WTC11 (cell line): Measurements from ENCODE around the gene LRRC61. TPM values are rescaled to one million over a fixed set of nuclear protein-coding genes. Genes with fewer than 3 reads are reported as not detected.

Experiments
- ATAC-seq: fragments of 200-7000 bp; cut with Tn5 transposase; 2 replicates; pipeline ENCODE4 v1.10.0; 2021; ENCODE audit warnings: mild to moderate bottlenecking, moderate library complexity
- CTCF ChIA-PET: fragments of 300-600 bp; sonication (Branson Sonifier 250); formaldehyde crosslinking; loops from one replicate; lab custom pipeline; 2021; ENCODE audit warnings: antibody characterized with exemption; lab: Charles Lee
- POLR2A ChIA-PET: fragments of 350-600 bp; sonication (Branson Sonifier 250); formaldehyde crosslinking; loops from one replicate; lab custom pipeline; 2021; ENCODE audit warnings: antibody characterized with exemption; lab: Charles Lee
- DNase-seq: peaks from one replicate; pipeline ENCODE4 v3.0.0; 2021; ENCODE audit warnings: low spot score
- H3K27ac Mint-ChIP-seq: 2 replicates; pipeline ENCODE4 v1.8.0; 2021; ENCODE audit warnings: mixed read lengths
- H3K27me3 Mint-ChIP-seq: 2 replicates; pipeline ENCODE4 v1.8.0; 2021; ENCODE audit warnings: low read depth, mild to moderate bottlenecking, moderate library complexity, mixed read lengths
- H3K36me3 Mint-ChIP-seq: 2 replicates; pipeline ENCODE4 v1.8.0; 2021; ENCODE audit warnings: mixed read lengths
- H3K4me1 Mint-ChIP-seq: 2 replicates; pipeline ENCODE4 v1.8.0; 2022; ENCODE audit warnings: mixed read lengths
- H3K4me3 Mint-ChIP-seq: 2 replicates; pipeline ENCODE4 v1.8.0; 2021; ENCODE audit warnings: mild to moderate bottlenecking, moderate library complexity, mixed read lengths
- H3K9me3 Mint-ChIP-seq: 2 replicates; pipeline ENCODE4 v1.8.0; 2021; ENCODE audit warnings: mixed read lengths
- AFF4 ChIP-seq: sonication (generic); formaldehyde crosslinking; IDR thresholded peaks from 2 replicates; pipeline ENCODE4 v1.8.1; 2023; ENCODE audit warnings: mild to moderate bottlenecking, missing genetic modification reagents, borderline replicate concordance
- ARID4B ChIP-seq: sonication (generic); formaldehyde crosslinking; IDR thresholded peaks from 2 replicates; pipeline ENCODE4 v1.8.0; 2023; ENCODE audit warnings: missing genetic modification reagents, mild to moderate bottlenecking, borderline replicate concordance
- ATF1 ChIP-seq: sonication (generic); formaldehyde crosslinking; IDR thresholded peaks from 2 replicates; pipeline ENCODE4 v1.8.1; 2023; ENCODE audit warnings: mild to moderate bottlenecking, moderate library complexity, missing genetic modification reagents
- CREB1 ChIP-seq: sonication (generic); formaldehyde crosslinking; IDR thresholded peaks from 2 replicates; pipeline ENCODE4 v1.8.0; 2023; ENCODE audit warnings: mild to moderate bottlenecking, missing genetic modification reagents
- FOXK1 ChIP-seq: sonication (generic); formaldehyde crosslinking; IDR thresholded peaks from 2 replicates; pipeline ENCODE4 v1.8.0; 2022; ENCODE audit warnings: mild to moderate bottlenecking, moderate library complexity, missing genetic modification reagents
- GTF2I ChIP-seq: fragments of 250-450 bp; sonication (Bioruptor Pico); conservative IDR thresholded peaks from 2 replicates; pipeline ENCODE4 v1.4.0; 2021; ENCODE audit warnings: mild to moderate bottlenecking
- HMGA2 ChIP-seq: fragments of 250-450 bp; sonication (Bioruptor Pico); IDR thresholded peaks from 2 replicates; pipeline ENCODE4 v1.4.0; 2021; ENCODE audit warnings: mild to moderate bottlenecking, moderate library complexity
- MLX ChIP-seq: sonication (generic); formaldehyde crosslinking; IDR thresholded peaks from 2 replicates; pipeline ENCODE4 v1.8.1; 2023; ENCODE audit warnings: mild to moderate bottlenecking, missing genetic modification reagents, moderate library complexity
- ZNF138 ChIP-seq: sonication (generic); formaldehyde crosslinking; conservative IDR thresholded peaks from 2 replicates; pipeline ENCODE4 v1.8.1; 2022; ENCODE audit warnings: mild to moderate bottlenecking, moderate library complexity, missing genetic modification reagents
- ZNF263 ChIP-seq: sonication (generic); formaldehyde crosslinking; IDR thresholded peaks from 2 replicates; pipeline ENCODE4 v1.8.1; 2022; ENCODE audit warnings: low read depth, mild to moderate bottlenecking, moderate library complexity, missing genetic modification reagents
- ZSCAN18 ChIP-seq: fragments of 250-450 bp; sonication (Bioruptor Pico); IDR thresholded peaks from 2 replicates; pipeline ENCODE4 v2.1.2; 2022; ENCODE audit warnings: mild to moderate bottlenecking, moderate library complexity
- total RNA-seq: library from RNA; stranded (reverse); gene quantifications from 3 replicates; pipeline ENCODE4 v1.2.3, GENCODE V29; 2021
- TF ChIP-seq, protein P1 (sequence below): sonication (generic); formaldehyde crosslinking; IDR thresholded peaks from 2 replicates; pipeline ENCODE4 v1.8.1; 2023; ENCODE audit warnings: mild to moderate bottlenecking, missing genetic modification reagents
- TF ChIP-seq, protein P2 (sequence below): fragments of 250-450 bp; sonication (Bioruptor Pico); IDR thresholded peaks from 2 replicates; pipeline ENCODE4 v1.9.0; 2021; ENCODE audit warnings: mild to moderate bottlenecking
- TF ChIP-seq, protein P3 (sequence below): sonication (generic); formaldehyde crosslinking; IDR thresholded peaks from 2 replicates; pipeline ENCODE4 v1.8.1; 2022; ENCODE audit warnings: missing genetic modification reagents, borderline replicate concordance

Gene LRRC61
- total RNA-seq, 1 experiment from 2014 or later, result 27.7 TPM

DNA sequence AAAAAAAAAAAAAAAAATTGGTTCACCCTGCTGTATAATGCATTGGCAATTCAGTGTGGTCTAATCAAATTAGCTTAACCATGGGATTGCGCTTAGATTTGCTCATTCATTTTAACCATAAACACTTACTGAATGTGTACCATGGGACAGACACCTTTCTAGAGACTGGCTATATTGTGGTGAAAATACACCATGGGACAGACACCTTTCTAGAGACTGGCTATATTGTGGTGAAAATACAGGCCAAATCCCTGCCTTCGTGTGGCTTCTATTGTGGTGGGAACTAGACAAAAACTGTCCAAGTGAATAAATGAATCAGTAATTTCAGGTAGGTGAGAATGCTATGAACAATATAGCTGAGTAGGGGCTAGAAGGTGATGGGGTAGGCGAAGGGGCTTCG lies 35.3 kb downstream of the LRRC61 start (continued):
- TF ChIP-seq ARID4B (no peak), ATF1 (no peak), CREB1 (CRISPR knock-in tag) (no peak), FOXK1 (CRISPR knock-in tag) (no peak), ZNF138 (CRISPR knock-in tag) (no peak)
- TF ChIP-seq, protein P1, sequence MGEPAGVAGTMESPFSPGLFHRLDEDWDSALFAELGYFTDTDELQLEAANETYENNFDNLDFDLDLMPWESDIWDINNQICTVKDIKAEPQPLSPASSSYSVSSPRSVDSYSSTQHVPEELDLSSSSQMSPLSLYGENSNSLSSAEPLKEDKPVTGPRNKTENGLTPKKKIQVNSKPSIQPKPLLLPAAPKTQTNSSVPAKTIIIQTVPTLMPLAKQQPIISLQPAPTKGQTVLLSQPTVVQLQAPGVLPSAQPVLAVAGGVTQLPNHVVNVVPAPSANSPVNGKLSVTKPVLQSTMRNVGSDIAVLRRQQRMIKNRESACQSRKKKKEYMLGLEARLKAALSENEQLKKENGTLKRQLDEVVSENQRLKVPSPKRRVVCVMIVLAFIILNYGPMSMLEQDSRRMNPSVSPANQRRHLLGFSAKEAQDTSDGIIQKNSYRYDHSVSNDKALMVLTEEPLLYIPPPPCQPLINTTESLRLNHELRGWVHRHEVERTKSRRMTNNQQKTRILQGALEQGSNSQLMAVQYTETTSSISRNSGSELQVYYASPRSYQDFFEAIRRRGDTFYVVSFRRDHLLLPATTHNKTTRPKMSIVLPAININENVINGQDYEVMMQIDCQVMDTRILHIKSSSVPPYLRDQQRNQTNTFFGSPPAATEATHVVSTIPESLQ, result no peak
- TF ChIP-seq, protein P2, sequence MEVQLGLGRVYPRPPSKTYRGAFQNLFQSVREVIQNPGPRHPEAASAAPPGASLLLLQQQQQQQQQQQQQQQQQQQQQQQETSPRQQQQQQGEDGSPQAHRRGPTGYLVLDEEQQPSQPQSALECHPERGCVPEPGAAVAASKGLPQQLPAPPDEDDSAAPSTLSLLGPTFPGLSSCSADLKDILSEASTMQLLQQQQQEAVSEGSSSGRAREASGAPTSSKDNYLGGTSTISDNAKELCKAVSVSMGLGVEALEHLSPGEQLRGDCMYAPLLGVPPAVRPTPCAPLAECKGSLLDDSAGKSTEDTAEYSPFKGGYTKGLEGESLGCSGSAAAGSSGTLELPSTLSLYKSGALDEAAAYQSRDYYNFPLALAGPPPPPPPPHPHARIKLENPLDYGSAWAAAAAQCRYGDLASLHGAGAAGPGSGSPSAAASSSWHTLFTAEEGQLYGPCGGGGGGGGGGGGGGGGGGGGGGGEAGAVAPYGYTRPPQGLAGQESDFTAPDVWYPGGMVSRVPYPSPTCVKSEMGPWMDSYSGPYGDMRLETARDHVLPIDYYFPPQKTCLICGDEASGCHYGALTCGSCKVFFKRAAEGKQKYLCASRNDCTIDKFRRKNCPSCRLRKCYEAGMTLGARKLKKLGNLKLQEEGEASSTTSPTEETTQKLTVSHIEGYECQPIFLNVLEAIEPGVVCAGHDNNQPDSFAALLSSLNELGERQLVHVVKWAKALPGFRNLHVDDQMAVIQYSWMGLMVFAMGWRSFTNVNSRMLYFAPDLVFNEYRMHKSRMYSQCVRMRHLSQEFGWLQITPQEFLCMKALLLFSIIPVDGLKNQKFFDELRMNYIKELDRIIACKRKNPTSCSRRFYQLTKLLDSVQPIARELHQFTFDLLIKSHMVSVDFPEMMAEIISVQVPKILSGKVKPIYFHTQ (CRISPR knock-in tag), result no peak

DNA sequence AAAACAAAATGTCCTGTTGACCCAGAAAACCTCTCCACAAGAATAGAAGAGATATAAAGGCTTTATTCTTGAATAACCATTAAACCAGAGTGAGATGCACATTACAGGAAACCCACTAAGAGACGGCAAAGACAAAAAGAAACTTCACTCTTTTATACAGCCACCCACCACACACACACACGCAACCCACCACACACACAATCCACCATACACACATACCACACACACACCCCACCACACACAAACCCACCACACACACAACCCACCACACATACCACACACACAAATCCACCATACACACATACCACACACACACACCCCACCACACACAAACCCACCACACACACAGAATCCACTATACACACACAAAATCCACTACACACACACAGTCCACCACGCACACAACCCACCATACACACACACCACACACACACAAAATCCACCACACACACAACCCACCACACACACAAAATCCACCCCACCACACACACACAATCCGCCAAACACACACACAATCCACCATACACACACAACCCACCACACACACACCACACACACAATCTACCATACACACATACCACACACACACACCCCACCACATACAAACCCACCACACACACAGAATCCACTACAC lies 36.0 kb downstream of the LRRC61 start:
- H3K4me1 Mint-ChIP-seq, result peaks cover 45% of the 10 kb centered on the region
- CTCF ChIA-PET, result interaction anchor here (1.0 kb wide), 1 partner anchor 10 kb away, joined by 4 read pairs; no protein-coding TSS in a partner anchor
- TF ChIP-seq ZNF263 (CRISPR knock-in tag) (no peak), ZSCAN18 (CRISPR knock-in tag) (no peak), AFF4 (CRISPR knock-in tag) (no peak), ATF1 (no peak), GTF2I (no peak), MLX (CRISPR knock-in tag) (no peak), HMGA2 (CRISPR knock-in tag) (no peak)
- TF ChIP-seq, protein P3, sequence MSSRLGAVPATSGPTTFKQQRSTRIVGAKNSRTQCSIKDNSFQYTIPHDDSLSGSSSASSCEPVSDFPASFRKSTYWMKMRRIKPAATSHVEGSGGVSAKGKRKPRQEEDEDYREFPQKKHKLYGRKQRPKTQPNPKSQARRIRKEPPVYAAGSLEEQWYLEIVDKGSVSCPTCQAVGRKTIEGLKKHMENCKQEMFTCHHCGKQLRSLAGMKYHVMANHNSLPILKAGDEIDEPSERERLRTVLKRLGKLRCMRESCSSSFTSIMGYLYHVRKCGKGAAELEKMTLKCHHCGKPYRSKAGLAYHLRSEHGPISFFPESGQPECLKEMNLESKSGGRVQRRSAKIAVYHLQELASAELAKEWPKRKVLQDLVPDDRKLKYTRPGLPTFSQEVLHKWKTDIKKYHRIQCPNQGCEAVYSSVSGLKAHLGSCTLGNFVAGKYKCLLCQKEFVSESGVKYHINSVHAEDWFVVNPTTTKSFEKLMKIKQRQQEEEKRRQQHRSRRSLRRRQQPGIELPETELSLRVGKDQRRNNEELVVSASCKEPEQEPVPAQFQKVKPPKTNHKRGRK, result no peak
- TF ChIP-seq, protein P2 (CRISPR knock-in tag), result no peak

More for the DNA sequence above, 36.0 kb downstream of the LRRC61 start:
- DNase-seq, result no peak
- POLR2A ChIA-PET, result interaction anchor here (0.7 kb wide), 1 partner anchor 48 kb away, joined by 5 read pairs; no protein-coding TSS in a partner anchor
- ATAC-seq, result no peak
- no peaks in the 10 kb centered on the region; the same call in 1 of the 2 replicates for H3K27me3 Mint-ChIP-seq
- H3K4me3 Mint-ChIP-seq, result no peak overlapping the region
- no peaks in the 10 kb centered on the region for H3K36me3 Mint-ChIP-seq
- H3K27ac Mint-ChIP-seq, result no peak overlapping the region
- H3K9me3 Mint-ChIP-seq, result no peaks in the 10 kb centered on the region; the same call in 1 of the 2 replicates
